Activated CD8-positive, alpha-beta memory T cell treated with anti-CD3 and anti-CD28 coated beads, Interleukin-2, amount 50 U/mL, for 48 hours (primary cell): ENCODE results near the gene KCTD1.
"Not testable (repeated sequence)": the region's sequence is repeated elsewhere in the genome, so short reads cannot be mapped to it uniquely, and the experiment has no call there.

Experiments used
- DNase-seq: peaks from one replicate; pipeline ENCODE4 v3.0.0-alpha.2; 2020

KCTD1 gene

DNA sequence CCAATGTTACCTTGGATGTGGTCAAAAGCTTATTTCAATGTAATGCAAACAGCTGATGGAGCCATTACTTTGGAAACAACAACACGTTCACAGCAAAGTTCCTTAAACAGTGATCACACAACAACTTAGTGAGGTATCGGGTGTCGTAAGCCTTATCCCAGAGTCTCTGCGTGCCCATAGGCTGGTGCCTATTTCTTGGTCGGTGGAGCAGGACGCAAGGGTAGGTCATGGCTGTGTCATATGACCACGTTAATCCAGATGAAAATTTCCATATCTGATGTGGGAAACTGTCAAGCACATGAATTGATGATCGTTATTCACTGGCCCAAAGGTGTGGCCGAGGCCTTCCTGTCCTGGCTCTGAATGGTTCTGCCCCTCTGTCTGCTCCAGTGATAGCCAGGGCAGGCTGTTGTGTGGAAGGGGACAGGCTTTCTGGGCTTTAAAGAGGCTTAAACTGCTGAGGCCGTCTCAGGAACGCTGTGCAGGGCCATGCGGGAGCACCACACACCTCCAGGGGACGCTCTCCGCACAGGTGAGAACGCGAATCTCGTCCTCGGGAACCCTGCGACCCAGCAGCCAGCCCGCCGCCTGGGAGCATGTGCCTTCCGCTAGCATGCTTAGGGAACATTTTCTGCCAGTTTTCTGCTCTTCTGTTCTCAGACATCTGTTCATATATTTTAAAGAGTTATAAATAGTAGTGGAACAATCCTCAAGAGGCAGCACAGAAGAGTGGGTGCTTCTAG is 90.6 kb downstream of the KCTD1 start:
- DNase-seq = no peak

DNA sequence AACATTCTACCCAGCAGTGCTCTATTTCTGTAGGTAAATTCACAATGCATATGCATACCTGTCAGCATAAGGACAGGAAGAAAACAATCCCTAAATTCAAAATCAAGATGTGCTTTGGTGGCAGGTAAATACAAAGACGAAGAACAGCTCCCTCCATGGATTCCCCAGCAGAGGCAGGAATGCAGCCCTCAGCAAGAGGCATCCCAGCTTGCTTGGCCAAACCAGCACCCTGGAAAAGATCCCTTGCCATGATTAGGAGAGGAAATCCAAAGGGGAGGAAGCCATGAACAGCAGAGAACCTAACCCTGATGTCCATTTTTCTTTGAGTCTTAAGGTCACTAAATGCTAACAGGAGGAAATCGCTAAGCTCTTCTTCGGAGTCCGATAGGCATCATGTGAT is 91.2 kb downstream of the KCTD1 start:
- no peak for DNase-seq

DNA sequence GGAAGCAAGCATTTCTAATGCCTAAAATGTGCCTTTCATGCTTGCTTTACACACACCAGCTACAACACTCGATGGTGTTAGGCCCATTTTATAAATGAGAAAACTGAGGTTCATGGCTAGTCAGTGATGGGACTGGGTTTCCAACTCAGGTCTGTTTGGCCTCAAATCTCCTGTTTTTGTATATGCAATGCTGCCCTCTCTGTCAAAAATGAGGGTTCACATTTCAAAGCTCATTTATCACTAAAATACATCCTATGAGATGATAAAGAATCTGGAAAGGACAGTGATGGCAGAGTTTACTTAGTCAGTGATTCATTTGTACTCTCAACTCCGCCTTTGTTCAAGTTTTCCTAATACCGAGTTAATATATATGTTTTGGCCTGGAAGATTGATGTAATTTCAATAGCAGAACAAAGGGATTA is 92.3 kb downstream of the KCTD1 start:
- no peak for DNase-seq

DNA sequence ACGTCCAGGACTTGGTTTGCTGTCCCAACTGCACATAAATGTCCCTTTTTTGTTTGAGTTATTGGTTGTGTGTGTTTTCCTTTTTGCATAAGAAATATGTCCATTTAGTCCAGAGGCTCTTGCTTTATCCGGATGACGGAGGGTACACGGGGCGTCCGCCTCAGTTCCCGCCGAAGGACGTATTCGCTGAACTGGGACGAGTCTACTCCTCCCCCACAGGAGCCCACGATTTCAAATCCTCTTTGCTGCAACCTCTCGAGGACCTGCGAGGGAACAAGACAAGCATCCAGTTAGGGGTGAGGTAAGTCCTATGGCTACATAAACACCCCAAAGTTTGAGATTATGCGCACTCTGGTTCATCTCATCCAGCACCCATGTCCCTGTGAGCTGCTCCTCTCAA is 92.7 kb downstream of the KCTD1 start:
- no peak for DNase-seq

DNA sequence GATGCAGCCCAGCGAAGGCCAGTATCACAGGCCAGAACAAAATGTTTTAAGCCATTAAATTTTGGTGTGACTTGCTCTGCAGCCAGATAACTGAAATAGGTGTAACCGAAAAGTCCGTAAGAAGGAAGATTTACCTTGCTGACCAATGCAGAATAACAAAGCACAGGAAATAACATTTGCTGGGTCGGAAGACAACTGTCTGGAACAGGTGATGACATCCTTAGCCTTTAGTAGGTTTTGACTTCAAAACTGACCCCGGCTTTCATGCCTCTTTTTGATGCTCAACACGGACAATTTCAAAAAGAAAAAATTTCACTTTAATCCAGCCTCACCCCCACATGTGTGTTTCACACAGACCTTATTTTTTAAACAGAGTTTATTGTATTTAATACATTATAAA is 93.7 kb downstream of the KCTD1 start:
- no peak for DNase-seq

DNA sequence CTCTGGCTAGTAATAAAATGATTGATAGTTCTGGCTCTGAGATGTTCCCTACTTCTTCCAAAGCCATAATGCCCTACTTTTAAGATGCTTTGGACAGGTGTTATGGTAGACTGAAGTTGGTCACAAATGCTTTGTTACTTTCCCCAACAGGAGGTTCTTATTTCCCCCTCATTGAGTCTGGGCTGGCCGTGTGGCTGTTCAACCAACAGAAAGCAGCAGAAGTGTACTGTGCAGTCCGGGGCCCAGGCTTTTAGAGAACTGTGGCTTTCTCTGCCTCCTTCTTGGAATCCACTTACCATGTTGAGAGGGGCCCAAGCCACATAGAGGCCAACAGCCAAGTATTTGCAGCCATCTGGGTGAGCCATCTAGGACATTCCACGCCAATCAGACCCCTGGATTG is 94.2 kb downstream of the KCTD1 start:
- no peak for DNase-seq

DNA sequence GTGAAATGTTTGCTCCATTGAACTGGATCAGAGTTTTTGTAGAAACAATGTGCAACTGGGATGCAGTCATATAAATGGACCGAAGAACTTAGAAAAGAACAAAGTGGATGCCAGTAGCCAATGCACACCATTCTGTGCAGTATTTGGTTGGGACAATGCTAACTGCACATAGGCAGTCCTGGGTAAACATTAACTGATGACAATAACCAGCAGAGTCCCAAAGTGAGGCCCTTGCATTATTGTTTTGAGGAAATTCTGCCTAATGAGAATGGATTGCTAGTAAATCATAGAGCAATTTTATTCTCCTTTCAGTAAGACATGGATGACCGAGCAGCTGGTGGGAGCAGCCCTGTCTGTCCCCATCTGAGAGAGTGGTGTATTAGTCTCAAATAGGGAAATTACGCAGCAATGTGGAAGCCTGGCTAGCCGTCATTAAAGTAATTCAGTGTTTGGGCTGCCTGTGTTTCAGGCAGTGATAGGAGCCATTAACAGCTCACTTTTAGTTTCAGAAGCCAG is 94.9 kb downstream of the KCTD1 start:
- no peak for DNase-seq

DNA sequence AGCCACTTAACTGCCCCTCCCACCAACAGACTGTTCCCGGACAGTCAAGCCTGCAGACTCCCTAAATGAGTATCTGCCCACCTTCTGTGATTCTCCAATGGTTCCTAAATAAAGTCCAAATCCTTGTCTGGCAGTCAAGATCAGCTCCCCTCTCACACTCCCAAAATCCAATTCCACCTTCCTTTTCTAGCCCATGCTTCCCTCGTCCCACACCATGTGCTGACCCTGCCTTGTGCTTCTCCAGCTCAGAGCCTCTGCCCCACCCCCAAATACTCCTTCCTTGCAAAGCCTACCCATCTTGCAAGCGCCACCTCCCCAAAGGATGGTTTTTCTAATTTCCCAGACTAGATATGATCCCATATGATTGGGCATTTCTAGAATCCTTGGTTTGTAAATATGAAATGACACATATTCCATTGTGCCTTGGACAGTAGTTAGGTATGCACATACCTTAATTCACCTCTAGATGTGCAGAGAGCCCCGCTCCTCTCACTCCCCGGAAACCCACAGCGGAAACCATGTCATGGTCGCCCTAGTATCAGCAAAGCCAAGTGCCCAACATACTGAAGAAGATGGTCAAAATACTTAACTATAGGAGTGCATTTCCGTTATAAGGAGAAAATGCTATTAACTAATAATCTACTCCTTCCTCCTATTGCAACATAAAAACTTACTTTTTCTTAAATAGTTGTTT is 97.2 kb downstream of the KCTD1 start:
- DNase-seq = no peak

DNA sequence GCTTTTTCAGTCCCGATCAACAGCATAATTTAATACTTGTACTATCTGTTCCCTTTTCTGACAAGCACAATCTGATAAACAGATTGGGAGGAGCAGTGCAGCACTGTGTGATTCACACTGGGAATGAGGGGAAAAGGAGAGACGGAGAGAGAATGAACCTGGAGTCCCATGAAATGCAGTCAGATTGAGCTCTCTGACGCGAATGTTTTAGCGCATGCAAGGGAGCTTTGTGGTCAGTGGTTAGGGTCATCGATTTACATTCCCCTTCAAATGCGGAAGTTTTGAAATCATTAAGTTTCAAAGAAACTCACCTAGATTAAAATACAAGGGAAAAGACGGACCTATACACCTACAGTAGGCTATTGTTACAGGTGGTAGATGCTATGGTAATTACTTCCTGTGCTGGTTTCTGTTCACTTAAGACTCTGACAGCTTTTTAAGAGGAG is 99.6 kb downstream of the KCTD1 start:
- no peak for DNase-seq

DNA sequence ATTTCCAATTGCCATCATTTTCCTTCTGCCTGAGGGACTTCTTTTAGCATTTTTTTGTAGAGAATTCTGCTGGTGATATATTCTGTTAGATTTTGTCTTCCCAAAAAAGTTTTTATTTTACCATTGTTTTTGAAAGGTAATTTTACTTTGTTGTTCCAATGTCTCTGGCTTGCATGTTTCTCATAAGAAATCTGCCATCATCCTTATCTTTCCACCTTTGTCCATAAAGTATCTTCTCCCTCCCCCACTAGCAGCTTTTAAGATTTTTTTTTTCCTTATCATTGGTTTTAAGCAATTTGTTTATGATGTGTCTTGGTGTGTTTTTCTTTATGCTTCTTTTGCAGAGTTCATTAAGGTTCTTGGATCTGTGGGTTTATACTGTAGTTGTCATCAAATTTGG is 104.5 kb downstream of the KCTD1 start:
- no peak for DNase-seq

DNA sequence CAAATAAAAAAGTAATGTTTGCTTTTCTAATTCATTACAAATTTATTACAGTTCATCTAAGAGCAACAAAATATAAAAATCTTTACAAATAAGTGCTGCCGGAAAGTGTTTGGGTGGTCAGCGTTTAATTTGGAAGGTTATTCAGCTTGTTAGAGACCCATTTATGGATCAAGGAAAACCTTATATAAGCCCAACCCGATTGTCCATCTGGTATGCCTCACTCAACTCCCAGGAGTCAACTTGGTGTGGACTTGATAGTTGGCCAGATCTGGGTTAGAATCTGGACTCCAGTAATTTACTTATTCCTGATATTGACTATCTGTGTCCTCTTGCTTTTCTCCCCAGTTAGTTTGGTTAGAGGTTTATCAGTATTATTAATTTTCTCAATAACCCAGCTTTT is 106.2 kb downstream of the KCTD1 start:
- no peak for DNase-seq

DNA sequence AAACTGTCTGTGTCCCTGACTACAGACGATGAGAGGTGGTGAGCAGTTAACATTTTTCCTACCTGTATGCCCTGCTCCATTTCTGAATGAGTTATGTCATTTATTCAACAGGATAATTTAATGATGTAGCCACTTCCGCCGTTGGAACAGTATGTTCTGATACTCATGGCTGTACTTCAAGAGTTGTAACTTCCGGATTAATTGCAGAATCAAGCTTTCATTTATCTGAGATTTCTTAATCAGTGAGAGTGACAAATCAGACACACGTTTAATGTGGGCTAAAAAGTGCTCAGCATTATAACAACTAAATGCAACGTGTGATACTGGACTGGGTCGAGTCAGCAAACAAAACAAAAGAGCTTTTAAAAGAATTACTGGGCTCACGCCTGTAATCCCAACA is 107.7 kb downstream of the KCTD1 start:
- DNase-seq = no peak

DNA sequence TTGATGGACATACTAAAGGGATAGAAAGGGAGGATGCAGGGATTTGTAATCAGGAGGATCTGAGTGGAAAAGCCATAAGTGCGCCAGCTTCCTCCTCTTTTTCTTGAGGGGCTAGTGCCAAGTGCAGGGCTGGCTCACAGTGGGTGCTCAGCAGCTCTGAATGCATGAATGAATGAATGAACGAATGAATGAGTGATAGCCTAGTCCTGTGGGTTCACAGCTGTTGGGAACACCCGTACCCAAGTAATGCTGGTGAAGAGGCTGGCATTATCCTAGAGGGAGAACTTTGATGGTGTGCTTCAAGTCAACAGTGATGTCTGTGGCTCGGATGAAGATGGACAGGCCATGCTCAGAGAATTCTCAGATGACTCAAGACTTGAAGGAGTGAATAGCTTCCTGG is 108.8 kb downstream of the KCTD1 start:
- DNase-seq = no peak

DNA sequence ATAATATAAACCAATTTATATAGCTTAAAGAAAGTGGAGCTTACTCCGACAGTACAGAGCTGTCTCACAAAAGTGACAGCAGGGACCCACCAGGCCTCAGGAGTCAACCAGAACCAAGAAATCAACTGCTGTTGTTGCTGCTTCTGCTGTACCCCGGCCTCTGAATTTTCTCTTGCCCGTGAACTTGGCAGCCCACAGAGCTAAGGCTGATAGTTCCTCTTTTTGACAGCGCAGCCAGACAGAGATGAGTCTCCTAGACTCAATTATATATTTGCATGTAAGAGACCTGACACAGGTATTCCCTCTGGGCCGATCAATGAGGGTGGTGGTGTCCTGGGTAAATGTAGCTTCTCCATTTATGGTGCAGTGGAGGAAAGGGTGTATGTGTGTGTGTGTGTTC is 109.4 kb downstream of the KCTD1 start:
- DNase-seq = no peak

DNA sequence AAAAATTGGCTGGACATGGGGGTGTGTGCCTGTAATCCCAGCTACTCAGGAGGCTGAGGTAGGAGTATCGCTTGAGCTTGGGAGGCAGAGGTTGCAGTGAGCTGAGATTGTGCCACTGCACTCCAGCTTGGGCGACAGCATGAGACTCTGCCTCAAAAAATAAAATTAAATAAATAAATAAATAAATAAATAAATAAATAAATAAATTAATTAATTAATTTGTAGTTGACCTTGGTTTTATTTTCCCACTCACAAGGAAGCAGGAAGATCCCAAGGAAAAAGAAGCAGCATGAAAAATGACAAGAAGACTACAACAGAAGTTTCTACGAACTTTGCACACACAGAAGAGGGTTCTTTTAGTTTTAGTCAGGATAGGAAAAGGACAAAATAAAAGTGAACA is 110.7 kb downstream of the KCTD1 start:
- DNase-seq = not testable (repeated sequence)

DNA sequence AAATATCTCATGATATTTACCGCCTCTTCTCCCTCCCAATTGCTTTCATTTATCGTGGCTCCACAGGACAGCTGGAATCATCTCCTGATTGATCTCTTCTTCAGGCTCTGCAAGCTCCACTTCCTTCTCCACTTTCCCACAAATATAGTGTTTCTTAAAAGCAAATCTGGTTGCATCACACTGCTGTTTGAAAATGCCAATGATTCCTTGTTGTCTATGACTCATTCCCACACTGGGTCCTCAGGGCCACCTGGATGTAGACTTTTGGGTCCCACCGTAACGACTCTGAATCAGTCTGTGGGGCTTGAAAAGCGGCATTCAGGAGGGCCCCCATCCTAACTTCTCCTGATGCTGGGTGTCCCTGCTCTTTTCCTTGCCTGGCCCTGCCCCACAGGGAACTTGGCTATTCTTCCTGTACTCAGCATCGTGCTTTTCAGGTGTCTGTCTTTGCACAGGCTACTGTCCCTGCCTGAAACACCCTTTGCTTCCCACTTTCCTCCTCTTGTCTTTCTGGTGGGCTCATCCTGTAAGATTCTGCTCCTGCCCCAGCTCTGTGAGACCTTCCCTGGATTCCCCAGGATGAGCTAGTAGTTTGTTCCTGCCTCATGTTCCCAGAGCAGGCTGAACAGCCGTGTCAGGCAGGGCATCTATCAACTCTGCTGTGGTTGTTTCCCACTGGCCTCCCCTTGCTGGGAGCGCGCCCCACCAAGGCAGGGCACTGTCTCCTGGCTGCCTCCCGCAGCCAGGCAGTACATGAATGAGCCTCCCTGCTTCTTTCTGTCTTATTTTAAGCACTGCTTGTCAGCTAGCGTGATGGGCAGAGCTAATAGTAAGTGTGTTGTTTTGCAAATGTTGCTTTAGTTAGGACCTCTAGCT is 111.9 kb downstream of the KCTD1 start:
- no peak for DNase-seq

DNA sequence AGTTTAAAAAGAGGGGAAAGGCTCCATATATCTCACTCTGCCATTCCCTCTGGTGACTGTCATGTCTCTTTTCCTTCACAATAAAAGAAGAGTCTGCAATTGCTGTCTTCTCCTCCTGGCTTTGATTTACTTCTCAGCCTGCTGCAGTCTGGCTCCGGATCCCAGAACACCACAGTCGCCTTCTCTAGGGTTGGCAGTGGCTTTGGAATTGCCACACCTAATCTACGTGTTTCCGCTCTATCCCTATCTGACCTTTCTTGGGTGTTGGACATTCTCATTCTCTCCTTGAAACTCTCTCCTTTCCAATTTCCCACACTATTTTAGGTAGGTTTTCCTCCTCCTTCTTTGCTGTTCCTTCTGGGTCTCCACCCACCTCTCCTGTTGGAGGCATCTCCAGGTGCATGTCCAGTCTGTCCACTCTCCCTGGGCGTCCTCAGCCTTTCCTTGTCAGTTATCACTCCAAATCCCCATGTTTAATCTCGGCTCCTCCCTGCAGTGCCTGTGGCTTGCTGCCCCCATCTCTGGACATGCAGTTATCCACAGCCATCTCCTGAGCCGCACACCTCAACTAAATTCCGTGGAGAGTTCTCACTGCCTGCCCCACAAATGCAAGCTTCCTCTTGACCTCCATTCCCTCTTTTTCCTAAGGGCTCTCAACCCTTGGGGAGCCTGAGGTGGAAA is 112.8 kb downstream of the KCTD1 start:
- no peak for DNase-seq

DNA sequence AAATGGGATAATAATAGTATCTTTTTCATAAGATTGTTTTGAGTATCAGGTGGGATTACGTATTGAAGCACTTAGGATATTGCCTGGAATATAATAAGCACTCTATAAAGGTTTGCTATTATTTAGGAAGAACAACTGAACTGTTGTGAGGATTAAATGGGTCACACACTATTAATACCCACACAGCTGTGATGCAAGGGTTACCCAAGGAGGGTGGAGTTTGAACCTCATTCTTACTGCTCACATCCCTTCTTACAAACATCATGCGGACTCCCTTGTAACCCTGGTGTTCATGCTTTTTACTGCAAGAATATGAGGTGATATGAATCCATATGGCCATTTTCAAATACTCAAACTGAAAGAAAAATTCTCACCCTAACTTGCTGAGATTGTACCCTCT is 113.5 kb downstream of the KCTD1 start:
- no peak for DNase-seq

DNA sequence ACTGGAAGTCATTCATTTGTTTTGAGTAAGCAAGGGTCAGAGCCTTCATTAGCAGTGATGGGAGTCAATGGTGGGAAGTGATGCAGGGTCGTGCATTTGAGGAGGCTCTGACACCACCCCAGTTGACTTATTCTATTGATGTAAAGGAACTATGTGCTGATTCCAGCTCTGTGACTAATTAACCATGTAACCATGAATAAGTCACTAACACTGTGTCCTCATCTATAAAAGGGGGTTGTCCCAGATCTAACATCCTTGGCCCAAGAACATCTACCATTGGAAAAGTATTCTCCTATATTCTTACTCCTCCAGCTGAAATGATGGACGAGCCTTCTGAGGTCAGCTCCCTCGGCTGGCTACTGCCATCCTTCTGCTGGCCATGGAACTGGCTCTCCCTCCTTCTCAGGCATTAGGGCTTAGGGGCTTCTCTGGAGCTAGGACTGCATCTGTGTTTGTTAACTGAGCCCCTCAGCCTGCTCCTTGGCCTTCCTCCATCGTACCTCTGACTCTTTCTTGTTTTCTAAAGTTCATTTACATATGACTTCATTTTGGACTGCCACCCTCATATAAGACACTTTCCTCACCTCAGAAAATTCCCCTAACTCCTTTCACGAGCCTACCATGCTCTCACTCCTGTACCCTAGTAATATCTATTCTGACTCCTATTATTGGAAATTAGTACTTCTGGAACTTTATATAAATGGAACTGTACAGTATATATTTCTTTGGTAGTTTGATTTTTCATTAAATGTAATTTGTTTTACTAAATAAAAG is 115.5 kb downstream of the KCTD1 start:
- no peak for DNase-seq

DNA sequence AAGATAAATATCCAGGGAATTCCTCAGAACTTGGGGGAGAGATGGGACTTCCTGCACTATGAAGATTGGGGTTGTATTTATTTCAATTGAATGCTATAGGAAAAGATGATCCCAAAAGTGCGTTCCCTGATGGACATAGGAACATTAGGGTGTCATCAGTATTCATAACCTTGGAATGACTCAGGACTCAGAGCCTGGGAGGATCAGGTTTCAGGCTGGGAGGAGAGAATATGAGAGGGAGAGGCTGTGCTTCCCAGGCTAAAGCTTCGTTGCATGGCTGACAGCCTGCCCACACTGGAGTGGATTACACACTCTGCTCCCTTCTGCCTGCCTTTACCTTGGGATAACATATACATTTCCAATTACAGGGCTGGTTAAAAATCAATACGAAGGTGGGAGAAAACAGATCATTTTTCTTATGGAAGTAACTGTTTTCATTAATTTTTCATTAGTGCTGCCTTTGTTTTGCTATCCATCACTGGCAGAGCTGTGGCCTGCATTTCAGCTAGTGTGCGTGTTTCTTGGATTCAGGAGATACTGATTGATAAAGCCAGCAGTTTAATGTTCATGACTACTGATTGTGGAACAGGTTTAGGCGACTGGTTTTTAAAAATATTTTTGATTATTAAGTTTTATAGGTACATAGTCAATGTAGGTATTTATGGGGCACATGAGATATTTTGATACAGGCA is 118.7 kb downstream of the KCTD1 start:
- no peak for DNase-seq

DNA sequence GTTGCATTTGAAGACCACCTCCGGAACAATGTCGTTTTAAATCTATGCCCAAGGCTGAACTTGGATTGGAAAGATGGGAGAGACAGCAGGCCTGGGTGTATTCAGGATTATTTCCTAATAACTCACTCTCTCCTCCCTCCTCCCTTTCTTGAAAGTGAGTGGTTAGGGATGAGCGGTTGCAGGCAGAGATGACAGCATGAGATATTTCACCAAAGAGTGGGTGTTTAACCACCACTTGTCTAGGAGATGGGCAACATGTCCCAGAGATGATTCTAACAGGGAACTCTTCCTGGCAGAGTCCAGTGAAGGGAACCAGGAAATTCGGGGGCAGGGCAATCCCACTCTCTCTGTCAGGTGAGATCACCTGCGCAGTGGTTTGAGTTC is 123.2 kb downstream of the KCTD1 start:
- DNase-seq = no peak
